Measurements from ENCODE around the gene ASTN1.

The ASTN1 gene

DNA sequence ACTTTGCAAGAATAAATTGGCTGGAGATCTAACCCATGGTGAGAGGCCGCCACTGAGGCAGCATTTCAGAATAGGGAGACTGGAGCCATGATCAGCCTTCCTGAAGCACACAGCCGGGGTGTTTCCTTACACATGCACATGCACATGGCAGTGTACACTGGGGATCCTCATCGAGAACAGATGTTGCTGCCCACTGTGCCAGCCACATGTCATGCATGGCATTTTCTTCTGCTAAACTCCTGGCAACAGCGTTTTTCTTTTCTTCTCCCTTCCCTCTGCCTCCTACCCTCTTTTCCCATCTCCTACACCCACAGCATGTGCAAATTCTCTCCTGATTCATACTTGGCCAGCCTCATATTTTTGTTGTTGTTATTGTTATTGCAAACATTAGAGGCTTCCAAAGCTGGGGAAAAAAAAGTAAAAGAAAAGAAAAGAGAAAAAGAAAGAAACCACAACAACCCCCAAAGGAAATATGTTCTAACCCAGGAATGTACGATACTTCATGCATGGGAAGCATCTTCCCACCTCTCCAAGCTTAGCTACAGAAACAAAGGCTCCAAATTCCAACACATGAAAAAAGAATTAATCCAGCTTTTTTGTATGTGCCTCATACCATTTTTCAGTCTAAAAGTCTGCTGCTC lies 344.0 kb downstream of the ASTN1 start:
- no peaks in the 10 kb centered on the region for H3K27me3 Mint-ChIP-seq (ENCODE audit: low read depth, poor library complexity)
- no peak overlapping the region for H3K4me3 Mint-ChIP-seq
- H3K36me3 Mint-ChIP-seq (ENCODE audit: low read depth), result no peaks in the 10 kb centered on the region
- no peak for DNase-seq
- H3K9me3 Mint-ChIP-seq, result no peaks in the 10 kb centered on the region
- H3K27ac Mint-ChIP-seq, result no peak overlapping the region
- H3K4me1 Mint-ChIP-seq, result no peaks in the 10 kb centered on the region
- TF ChIP-seq, protein P1, sequence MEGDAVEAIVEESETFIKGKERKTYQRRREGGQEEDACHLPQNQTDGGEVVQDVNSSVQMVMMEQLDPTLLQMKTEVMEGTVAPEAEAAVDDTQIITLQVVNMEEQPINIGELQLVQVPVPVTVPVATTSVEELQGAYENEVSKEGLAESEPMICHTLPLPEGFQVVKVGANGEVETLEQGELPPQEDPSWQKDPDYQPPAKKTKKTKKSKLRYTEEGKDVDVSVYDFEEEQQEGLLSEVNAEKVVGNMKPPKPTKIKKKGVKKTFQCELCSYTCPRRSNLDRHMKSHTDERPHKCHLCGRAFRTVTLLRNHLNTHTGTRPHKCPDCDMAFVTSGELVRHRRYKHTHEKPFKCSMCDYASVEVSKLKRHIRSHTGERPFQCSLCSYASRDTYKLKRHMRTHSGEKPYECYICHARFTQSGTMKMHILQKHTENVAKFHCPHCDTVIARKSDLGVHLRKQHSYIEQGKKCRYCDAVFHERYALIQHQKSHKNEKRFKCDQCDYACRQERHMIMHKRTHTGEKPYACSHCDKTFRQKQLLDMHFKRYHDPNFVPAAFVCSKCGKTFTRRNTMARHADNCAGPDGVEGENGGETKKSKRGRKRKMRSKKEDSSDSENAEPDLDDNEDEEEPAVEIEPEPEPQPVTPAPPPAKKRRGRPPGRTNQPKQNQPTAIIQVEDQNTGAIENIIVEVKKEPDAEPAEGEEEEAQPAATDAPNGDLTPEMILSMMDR (IDR thresholded peaks at IDR 0.05), result no peak

DNA sequence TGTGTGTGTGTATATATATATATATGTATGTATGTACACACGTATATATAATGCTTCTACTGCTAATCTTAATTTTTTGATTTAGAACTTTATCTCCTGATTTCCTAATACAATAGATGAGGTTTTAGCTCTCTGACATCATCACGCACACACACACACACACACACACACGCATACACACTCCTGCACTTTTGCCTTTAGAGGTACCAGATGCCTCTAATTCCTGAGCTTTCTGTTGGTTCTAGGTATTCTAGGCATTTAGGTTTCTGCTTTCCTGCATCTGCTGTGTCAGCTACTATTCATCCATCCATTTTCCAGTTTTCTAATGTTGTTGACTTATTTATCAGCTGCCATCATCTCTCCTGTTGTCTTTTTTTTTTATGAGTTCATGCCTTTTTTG lies 348.3 kb downstream of the ASTN1 start:
- H3K36me3 Mint-ChIP-seq (ENCODE audit: low read depth), result no peaks in the 10 kb centered on the region

DNA sequence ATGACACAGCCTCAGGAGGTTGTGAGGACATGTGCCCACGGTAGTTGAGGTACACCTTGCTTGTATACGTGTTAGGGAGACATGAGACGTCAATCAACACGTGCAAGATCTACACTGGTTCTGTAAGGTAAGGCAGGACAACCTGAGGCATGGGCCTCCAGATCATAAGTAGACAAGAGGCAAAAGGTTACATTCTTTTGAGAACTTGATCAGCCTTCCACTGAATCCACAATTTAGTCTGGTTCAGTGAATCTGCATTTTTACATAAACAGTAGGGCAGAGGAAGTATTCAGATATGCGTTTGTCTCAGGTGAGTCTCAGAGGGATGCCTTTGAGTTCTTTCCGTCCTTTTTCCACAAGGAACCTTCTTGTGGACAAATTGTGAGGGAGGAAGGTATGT lies 348.9 kb downstream of the ASTN1 start:
- H3K4me1 Mint-ChIP-seq, result peaks cover 13% of the 10 kb centered on the region
- TF ChIP-seq, protein P1 (IDR thresholded peaks at IDR 0.05), result no peak
- DNase-seq, result no peak
- no peaks in the 10 kb centered on the region for H3K9me3 Mint-ChIP-seq
- H3K36me3 Mint-ChIP-seq (ENCODE audit: low read depth), result no peaks in the 10 kb centered on the region
- no peak overlapping the region for H3K27ac Mint-ChIP-seq
- no peak overlapping the region for H3K4me3 Mint-ChIP-seq
- no peaks in the 10 kb centered on the region for H3K27me3 Mint-ChIP-seq (ENCODE audit: low read depth, poor library complexity)

More for the DNA sequence above, 348.3 kb downstream of the ASTN1 start:
- Mint-ChIP-seq H3K27me3 (ENCODE audit: low read depth, poor library complexity) (no peaks in the 10 kb centered on the region), H3K9me3 (no peaks in the 10 kb centered on the region), H3K4me1 (peaks cover 13% of the 10 kb centered on the region), H3K27ac (no peak overlapping the region), H3K4me3 (no peak overlapping the region)
- TF ChIP-seq, protein P1 (IDR thresholded peaks at IDR 0.05), result no peak
- DNase-seq, result no peak

DNA sequence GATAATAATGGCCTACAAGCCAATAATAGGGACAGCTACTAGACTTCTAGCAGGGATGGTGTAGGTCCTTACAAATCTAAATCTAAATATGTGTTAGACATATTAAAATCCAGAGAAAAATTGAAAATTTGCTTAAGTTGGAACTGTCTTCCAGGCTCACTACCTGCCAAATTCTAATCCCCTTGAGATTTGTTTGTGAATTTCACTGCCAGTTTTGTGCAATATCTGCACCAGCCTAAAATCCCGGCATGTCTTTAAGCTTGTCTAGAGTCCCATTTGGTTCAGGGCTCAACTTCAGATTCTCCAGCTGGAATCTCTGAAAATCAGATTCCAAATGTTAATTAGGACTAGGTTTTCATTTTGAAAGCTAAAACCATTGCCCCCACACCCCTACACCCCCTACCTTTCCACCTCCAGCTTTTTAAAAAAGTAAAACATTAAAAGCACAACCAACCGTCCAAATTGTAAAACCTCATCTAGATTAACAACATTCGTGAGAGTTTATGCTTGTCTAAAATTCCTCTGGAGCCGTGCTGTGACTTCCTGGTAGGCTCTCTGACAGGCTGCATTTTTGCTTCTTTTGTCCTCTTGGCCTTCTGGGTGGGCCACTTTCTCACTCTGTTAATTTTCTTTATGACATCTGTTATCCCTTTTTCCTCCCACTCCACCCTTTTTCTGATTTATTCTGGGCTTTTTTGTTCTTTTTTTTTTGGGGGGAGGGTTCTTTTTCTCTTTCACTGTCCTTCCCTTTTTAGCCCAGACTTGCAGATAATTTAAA lies 352.8 kb downstream of the ASTN1 start:
- TF ChIP-seq, protein P1 (IDR thresholded peaks at IDR 0.05), result no peak
- H3K9me3 Mint-ChIP-seq, result no peaks in the 10 kb centered on the region

DNA sequence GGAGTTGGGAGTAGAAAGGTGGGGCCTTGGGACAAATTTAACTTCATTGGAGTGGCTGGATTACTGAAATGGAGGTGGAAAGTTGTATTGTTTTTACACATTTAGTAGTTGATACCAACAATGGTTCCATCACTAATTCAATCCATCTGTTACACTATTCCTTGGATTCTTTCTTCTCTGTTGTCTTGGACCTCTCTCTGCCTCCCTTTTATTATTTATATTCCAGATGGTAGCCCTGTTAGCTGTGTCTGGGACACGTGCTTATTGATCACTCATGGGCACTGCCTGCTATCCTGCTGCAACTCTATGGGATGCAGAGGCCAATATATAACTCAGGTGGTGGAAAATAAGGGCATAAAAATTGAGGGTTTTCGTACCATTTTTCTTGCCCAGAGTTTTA lies 355.2 kb downstream of the ASTN1 start:
- TF ChIP-seq, protein P1 (IDR thresholded peaks at IDR 0.05), result no peak
- H3K4me3 Mint-ChIP-seq, result no peak overlapping the region
- peak overlapping the region; percentile 1 for H3K27ac Mint-ChIP-seq
- no peaks in the 10 kb centered on the region for H3K9me3 Mint-ChIP-seq
- DNase-seq, result no peak
- H3K4me1 Mint-ChIP-seq, result peaks cover 7% of the 10 kb centered on the region
- H3K27me3 Mint-ChIP-seq (ENCODE audit: low read depth, poor library complexity), result no peaks in the 10 kb centered on the region
- H3K36me3 Mint-ChIP-seq (ENCODE audit: low read depth), result no peaks in the 10 kb centered on the region

More for the DNA sequence above, 352.8 kb downstream of the ASTN1 start:
- no peaks in the 10 kb centered on the region for H3K27me3 Mint-ChIP-seq (ENCODE audit: low read depth, poor library complexity)
- no peak overlapping the region for H3K4me3 Mint-ChIP-seq
- no peaks in the 10 kb centered on the region for H3K36me3 Mint-ChIP-seq (ENCODE audit: low read depth)
- peaks cover 13% of the 10 kb centered on the region for H3K4me1 Mint-ChIP-seq
- no peak overlapping the region for H3K27ac Mint-ChIP-seq
- DNase-seq, result no peak

Data from nephron progenitor cell (in vitro differentiated cells).